Measurements from ENCODE around the gene TMEM151B.
A peak's percentile ranks its signal among the peaks of the same experiment; 100 is the strongest.

Gene TMEM151B

DNA sequence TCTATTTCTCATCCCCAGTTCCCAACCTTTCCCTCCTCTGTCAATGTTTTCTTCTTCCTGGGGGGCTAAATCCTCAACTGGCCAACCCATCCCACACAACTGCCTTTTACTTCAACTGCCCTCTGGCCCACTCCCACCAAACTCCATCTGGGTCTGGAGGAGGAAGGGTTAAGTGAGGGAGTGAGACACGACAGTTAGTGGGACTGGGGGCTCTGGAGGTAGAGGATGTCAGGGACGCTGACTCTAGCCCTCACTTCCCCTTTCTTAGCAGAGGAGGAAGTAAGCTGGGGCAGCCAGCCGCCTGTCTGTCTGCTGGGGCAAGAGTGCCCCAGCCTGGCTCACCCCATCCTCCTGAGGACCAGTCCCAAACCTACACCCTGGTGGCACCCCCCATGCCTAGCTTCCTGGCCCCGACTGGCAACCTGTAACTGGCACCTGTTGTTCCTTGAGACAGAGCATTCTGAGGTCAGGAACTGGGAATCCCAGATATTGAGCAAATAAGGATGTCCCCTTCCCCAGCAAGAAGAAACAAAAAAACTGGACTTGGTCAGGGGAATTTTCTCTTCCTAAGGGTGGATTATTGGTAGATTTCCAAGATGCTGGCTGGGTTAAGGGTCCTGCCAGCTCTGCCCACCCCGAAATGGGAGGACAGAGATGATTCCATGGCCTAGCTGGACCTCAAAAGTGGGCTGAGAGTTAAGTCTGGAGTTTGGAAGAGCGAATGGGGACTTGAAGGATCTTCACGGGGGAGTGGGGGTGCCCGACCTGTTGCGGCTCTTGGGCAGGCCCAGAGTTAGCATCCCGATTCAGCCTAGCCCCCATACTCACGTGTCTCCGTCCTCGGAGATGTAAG is 5.9 kb upstream of the TMEM151B start:
- DNase-seq = peak; percentile 78 to 86

DNA sequence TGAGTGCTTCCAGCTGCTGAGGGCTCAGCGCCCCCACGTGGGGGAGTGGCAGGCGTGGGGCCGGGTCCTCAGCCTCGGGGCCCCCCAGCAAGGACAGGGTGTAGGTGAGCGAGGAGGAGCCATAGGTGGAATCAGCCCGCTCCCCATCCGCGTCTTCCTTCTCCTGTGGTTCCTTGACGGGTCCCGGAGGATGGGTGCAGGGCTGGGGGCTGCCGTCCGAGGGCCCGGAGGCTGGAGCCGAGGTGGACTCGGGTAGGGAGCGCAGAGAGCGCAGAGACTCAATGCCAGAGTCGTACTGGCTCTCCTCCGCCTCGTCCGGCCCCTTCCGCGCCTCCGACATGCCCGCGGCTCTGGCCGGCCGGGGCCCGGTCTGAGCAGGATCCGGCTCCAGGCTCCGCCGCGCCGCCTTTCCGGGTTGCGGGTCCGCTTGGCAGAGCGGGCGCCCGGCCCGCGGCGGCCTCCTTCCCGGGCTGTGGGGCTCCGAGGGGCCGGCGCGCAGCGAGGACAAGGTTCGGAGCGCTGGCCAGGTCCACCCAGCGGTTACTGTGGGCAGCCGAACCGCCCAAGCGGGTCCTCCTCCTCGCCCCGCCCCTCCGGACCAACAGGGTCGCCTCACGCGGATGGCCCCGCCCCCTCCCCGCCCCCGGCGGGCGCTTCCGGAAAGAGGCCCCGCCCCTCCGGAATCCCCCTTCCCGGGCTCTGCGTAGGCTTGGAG is 5.1 kb upstream of the TMEM151B start, which contains the start of gene NFKBIE:
Gene NFKBIE (minus strand): TSS at position 545 of the 715 bp plus-strand sequence. CDS start 205 bp downstream, at position 340.
- DNase-seq = peak; percentile 93 to 96

DNA sequence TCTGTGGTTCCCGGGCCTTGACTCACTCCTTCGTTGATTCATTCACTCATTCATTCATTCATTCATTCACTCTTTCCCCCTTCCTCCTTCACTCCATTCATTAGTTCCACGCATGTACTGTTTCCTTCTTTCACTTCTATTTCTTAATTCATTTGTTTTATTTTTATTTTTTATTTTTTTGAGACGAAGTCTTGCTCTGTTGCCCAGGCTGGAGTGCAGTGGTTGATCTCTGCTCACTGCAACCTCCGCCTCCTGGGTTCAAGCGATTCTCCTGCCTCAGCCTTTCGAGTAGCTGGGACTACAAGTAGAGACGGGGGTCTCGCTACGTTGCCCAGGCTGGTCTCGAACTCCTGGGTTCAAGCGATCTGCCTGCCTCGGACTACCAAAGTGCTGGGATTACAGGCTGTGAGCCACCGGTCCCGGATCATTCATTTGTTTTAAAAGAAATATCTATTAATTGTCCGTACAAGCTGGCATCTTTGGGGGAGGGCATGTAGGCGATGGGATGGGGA is 4.5 kb upstream of the TMEM151B start:
- DNase-seq = no peak

DNA sequence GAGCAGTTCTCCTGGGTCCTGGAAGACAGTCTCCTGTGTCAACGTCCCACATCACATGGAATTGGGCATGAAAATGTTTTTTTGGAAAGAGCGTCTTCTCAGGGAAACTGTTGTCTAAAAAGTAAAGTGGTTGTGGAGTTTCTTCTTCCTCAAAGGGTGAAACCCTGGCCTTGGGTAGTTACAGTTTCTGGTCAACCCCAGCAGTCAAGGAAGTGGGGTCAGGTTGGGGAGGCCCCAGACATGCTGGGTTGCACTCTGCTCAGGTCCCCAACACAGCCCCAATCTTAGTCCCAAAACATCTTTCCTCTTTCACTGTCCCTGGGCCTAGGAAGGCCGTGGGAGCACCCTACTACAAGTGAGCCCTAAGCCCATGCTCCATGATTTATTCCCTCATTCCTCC is 3.9 kb upstream of the TMEM151B start:
- DNase-seq = no peak

DNA sequence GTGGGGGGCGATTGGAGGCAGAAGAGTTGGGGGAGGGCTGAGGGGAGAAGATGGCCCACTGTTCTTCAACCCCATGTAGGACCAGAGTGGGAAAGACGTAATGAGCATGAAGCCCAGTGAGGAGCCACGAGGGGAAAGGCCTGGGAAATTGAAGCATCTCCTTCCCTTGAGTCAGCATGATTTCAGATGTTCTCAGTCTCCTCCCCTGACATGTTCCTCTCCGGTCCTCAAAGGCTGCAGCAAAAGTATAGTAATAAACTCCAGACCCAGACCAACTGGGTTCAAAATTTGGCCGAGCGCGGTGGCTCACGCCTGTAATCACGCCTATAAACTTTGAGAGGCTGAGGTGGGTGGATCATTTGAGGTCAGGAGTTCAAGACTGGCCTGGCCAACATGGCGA is 3.0 kb upstream of the TMEM151B start:
- no peak for DNase-seq

DNA sequence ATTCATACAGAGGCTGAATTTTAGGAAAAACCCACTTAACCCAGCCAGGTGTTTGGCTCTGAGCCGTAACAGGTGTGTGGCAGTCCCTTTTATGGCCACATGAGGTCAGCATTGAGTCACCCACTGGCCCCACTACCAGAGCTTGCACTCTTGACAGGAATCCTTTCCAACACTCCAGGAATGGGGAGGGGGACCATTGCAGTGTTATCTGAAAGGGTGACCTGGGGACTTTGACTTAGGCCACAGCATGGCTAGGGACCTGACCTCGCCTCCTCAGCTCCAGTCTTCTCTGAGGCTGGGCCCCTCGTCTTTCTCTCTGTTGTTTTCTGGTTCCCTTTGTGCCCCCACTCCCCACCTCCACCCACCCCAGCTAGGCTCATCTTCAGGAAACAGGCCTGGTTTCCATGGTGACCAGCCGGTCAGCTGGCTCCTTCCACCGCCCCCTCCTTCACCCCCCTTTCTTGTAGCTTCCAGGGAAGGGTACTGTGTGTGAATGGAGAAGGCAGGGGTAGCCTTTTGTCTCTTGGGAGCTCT is 2.1 kb upstream of the TMEM151B start:
- DNase-seq = peak in 1 of 2 donors; percentile 42

DNA sequence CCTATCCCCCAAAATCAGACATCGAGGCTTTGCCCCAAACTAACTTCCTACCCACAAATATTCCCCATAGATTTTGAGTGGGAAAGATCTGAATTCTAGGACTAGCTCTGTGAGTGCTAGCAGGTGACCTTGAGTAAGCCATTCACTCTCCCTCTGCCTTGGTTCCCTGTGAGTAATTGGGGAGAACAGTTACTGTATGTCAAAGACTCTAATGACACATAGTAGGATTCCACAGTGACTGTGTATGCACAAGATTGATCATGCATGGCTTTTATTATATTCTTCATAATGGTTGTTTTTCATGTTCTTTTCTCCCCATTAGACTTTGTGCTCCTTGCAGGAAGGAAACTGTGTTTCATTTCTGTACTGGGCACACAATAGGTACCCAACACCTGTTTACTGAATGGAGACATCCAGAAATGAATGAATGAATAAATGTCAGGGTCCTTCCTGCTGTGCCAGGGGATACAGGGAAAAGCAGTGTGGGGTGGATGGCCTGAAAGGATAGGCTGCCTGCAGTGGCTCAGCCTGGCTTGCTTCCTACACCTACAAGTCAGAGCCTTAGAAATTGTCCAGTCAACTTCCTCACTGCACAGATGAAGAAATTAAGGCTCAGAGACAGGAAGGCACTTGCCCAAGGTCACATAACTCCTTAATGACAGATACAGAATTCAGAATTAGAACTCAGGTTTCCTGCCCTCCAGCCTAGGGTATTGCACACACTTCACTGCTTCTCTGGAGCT is 901 bp upstream of the TMEM151B start:
- peak; percentile 58 to 77 for DNase-seq

DNA sequence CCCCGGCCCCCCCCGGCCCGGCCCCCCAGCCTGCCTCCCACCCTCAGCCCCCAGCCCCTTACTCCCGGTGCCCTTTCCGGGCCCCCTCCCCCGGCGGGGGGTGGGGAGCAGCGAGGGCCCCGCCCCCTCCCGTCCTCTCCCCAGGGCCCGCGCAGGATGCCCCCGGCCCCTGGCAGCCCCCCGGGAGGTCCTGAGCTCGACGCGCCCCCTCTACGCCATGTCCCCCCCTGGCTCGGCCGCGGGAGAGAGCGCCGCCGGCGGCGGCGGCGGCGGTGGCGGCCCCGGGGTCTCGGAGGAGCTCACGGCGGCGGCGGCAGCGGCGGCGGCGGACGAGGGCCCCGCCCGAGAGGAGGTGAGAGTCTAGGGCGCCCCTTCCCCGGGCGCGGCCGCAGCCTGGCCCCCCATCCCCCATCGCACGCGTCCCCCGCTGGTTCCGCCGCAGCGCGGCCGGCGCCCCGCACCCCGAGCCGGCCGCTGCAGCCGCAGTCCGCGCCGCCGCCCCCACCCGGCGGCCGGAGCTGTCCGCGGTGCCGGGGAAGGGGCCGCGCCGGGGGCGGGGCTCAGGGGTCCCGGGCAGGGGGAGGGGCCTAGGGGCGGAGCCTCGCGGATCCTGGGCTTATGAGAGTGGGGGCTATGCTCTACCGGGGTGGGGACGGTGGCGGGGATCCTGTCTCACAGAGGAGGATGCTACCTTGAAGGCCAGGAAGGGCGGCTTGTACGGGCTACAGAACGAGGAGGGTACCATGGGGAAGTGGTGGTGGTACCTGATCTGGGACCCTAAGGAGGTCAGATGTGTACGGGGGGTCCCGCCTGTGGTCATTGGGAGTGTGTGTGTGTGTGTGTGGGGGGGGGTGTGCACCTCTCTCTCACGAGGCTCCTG is 516 bp downstream of the TMEM151B start:
- no peak for DNase-seq

DNA sequence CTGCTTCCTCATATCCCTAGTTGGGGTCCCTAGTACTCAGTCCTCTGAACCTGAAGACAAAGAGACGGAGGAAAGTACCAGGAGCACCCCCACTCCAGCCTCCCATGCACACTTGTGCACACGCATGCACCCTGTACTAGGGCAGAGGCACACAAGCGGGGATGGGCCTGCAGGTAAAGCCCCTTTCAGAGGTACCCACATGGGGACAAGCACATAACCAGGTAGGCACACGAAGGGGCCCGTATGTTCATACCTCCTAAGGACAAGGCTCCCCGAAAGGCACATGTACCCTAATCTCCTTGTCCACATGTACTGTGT is 1.1 kb downstream of the TMEM151B start:
- DNase-seq = no peak

DNA sequence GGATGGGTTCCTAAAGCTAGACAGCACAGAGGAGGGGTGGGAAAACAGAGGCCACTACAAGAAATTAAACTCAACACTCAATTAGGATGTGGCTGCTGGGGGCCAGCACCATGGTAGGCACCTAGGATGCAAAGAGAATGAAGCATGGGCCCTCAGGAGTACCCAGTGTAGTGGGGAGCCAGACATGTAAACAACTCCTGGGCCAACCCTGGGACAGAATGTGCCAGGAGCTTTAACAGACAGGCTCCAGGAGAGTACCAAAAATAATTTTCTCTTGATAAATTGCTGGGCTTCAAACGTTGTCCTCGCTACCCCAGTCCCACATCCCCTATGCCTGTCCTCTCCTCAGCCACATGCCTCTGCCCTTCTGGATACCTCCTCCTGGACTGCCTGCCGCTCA is 1.7 kb downstream of the TMEM151B start:
- no peak for DNase-seq

DNA sequence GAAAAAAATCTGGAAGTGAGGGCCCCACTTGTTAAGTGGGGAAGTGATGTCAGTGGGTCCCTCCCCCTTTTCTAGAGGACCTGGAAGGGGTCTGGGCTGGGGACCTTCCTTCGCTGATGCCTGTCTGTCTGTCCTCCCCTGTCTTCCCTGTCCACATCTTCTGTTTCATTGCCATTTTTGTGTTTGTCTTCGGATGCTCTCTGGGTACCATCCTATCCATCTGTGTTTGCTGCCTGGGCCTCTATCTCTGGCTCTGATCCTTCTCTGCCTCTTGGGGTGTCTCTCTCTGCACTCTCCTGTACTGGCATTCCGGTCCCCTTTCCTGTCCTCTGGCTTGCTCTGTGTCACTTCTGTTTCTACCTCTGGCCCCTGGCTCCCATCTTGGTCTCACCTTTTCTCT is 2.3 kb downstream of the TMEM151B start:
- DNase-seq = no peak

DNA sequence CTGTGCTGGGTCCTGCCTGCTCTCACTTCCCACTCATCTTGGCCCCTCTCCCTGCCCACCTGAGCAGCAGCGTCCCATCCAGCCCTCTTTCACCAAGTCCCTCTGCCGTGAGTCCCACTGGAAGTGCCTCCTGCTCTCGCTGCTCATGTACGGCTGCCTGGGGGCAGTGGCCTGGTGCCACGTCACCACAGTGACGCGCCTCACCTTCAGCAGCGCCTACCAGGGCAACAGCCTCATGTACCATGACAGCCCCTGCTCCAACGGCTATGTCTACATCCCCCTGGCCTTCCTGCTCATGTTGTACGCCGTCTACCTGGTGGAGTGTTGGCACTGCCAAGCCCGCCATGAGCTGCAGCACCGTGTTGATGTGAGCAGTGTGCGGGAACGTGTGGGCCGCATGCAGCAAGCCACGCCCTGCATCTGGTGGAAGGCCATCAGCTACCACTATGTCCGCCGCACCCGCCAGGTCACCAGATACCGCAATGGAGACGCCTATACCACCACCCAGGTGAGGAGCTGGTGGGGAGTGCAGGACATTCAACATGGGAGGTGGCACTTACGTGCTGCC is 2.8 kb downstream of the TMEM151B start:
- no peak for DNase-seq

DNA sequence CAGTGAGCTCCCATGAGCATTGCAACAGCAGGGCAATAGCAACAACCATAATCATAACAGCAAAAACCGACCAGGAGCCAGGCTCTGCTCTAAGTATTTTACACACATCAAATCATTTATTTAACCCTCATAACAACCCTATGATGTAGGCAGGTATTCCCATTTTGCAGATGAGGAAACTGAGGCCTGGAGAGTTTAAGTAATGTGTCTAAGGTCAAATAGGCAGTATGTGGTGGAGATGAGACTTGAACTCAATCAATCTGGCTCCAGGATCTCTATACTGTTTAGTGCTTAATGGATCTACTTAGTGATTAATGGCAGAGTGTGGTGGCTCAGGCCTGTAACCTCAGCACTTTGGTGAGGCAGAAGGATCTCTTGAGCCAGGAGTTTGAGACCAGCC is 3.4 kb downstream of the TMEM151B start:
- DNase-seq = no peak

DNA sequence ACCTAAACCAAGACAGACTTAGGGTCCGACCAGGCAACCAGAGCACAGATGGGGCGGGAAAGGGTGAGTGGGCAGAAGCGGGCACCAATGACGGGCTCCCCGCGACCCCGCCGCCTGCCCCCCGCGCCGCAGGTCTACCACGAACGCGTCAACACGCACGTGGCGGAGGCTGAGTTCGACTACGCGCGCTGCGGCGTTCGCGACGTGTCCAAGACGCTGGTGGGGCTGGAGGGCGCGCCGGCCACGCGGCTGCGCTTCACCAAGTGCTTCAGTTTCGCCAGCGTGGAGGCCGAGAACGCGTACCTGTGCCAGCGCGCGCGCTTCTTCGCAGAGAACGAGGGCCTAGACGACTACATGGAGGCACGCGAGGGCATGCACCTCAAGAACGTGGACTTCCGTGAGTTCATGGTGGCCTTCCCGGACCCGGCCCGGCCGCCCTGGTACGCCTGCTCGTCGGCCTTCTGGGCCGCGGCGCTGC is 5.1 kb downstream of the TMEM151B start:
- no peak for DNase-seq

DNA sequence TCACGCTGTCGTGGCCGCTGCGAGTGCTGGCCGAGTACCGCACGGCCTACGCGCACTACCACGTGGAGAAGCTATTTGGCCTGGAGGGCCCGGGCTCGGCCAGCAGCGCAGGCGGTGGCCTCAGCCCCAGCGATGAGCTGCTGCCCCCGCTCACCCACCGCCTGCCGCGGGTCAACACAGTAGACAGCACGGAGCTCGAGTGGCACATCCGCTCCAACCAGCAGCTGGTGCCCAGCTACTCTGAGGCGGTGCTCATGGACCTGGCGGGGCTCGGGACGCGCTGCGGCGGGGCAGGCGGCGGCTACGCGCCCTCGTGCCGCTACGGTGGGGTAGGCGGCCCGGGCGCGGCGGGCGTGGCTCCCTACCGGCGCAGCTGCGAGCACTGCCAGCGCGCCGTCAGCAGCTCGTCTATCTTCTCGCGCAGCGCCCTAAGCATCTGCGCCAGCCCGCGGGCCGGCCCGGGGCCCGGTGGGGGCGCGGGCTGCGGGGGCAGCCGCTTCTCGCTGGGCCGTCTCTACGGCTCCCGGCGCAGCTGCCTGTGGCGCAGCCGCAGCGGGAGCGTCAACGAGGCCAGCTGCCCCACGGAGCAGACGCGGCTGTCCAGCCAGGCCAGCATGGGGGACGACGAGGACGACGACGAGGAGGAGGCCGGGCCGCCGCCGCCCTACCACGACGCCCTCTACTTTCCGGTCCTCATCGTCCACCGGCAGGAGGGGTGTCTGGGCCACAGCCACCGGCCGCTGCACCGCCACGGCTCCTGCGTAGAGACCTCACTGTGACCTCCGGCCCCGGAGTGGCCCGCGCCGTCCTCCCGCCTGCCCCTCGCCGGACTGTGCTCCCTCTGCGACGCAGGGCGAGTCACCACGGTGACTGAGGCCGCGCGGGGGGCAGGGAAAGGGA is 5.7 kb downstream of the TMEM151B start:
- DNase-seq = peak in 1 of 2 donors; percentile 21

DNA sequence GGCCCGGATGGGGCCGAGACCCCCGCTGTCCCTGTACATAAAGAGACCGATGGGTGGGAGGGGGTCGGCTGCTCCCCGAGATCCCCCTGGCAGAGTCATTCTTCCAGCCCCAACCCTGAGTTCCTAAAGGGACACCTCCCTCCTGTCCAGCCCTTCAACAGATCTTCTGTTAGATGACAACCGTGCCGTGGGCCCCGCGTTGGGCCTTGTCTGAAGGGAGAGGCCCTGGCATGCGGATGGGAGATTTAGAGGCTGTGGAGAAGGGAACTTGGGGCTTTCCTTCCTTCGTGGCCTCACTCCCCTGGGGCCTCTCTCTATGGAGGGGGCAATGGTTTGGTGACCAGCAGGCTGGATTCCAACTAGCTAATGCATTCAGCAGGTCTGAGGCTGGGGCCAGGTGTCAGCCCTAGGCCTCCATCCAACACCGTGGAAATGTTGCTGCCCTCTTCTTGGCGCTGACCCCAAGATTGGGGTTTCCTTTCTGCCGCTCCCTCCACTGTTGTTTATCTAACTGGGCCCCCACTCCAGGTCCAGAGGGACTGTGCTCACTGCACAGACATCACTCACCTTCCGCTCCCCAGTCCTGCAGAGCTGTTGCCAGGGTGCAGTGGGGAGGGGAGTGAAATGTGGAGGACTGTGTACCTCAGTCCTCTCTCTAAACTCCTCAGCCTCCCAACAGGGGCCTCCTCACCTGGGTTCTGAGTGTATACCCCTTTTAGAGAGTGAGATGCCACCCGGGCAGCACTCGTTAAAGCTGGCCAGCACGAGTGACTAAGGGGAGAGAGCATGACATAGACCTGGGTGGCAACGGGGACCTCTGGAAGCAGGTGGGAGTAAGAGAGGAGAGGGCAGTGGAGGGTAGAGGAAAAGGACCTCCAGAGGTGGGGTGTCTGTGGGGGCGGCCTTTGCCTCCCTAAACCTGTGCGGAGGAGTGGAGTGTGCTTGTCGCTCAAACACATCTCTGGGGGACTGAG is 6.7 kb downstream of the TMEM151B start:
- no peak for DNase-seq

DNA sequence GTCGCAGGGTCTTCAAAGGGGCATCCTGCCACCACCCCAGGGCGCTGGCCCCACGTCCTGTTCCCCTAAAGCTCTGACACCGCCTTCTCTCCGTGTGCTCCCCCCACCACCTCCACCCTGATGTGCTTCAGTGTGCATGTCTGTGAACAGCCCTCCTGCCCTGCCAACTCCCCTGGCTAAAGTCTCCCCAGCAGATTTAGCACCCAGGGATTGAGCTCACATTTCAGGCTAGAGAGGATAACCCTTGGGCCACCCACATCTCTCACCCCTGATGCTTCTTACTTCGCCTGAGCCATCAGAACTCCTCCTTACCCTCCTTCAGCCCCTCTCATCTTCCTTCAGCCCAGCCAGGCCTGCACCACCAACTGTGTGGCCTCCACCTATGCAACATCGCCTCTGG is 7.5 kb downstream of the TMEM151B start:
- no peak for DNase-seq

DNA sequence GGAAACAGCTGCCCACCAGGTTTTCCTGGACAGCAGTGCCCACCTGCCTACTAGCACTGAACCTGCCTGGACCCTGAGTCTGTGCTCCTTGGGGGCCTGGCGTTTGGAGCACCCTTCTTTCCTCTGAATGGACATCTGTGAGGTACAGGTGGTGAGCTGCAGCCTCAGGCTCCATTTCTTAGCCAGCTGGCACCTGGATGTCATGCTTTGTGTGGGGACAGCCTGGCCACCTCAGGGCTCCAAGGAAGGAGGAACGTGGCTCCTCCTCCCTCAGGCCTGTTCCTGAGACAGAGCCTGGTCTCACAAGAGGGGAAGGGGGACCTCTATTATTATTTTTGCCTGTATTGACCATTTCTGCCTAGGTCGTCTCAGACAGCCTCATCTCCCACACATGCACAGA is 8.1 kb downstream of the TMEM151B start:
- no peak for DNase-seq

Measured in inflammatory macrophage (primary cell).